IPS-18a (cell line): Measurements from ENCODE around the gene GDF10.

ENCODE experiments used
- H3K27ac ChIP-seq: one replicate; pipeline ENCODE4 v1.5.1; 2013; ENCODE audit warnings: low read length
- H3K27me3 ChIP-seq: one replicate; pipeline ENCODE4 v1.6.1; 2013; ENCODE audit warnings: mild to moderate bottlenecking, low read length; ENCODE audit not compliant: control insufficient read depth, insufficient read depth
- H3K36me3 ChIP-seq: one replicate; pipeline ENCODE4 v1.6.1; 2013; ENCODE audit warnings: low read depth, low read length; ENCODE audit not compliant: control insufficient read depth
- H3K4me1 ChIP-seq: one replicate; pipeline ENCODE4 v1.6.1; 2013; ENCODE audit warnings: low read depth, low read length; ENCODE audit not compliant: control insufficient read depth
- H3K4me3 ChIP-seq: one replicate; pipeline ENCODE4 v1.5.1; 2013; ENCODE audit warnings: low read length
- H3K9ac ChIP-seq: one replicate; pipeline ENCODE4 v1.6.1; 2013; ENCODE audit warnings: mild to moderate bottlenecking, low read length, moderate library complexity
- H3K9me3 ChIP-seq: one replicate; pipeline ENCODE4 v1.6.1; 2013; ENCODE audit warnings: low read depth, low read length; ENCODE audit not compliant: control insufficient read depth

The GDF10 gene

GRCh38 chr10:47310090-47310505 is 10.1 kb downstream of the GDF10 start:
- no peaks in the 10 kb centered on the region for H3K27me3 ChIP-seq
- no peaks in the 10 kb centered on the region for H3K36me3 ChIP-seq
- no peaks in the 10 kb centered on the region for H3K9me3 ChIP-seq
- H3K4me3 ChIP-seq: no peak overlapping the region
- H3K4me1 ChIP-seq: peaks cover 3% of the 10 kb centered on the region
- H3K9ac ChIP-seq: no peak overlapping the region
- no peak overlapping the region for H3K27ac ChIP-seq

DNA sequence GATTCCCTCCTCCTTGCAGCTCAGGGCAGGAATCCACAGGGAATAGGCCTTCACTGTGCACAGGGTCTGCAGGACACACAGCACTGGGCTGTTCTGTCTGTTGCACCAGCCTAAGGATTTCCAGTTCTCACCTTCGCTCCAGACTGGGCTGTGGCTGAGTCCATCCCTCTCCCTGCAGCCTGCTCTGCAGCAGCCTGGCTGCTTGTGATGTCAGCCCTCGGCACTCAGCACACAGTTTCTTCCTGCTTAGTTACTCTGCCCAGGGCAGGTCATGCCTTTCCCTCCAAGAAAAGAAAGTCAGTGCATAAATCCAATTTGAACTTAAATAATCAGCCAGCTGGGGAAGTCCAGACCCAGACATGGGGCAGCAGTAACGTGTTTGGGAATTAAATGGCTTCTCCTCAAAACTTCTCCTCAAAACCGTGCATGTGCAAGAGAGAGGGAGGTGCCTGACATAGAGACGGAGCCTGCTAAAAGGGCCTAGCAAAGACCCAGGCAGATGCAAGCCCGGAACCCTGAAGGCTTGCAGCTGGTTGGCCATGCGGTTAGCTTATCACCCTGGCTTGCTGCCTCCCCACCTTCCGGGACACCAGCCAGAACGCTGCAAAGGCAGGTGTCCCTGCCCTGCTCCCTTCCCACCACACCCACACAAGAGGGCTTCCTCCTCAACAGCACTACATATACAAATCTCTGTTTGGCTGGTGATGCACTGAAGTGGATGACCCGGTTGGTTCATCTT is 11.4 kb downstream of the GDF10 start:
- Histone ChIP-seq H3K9ac (no peak overlapping the region), H3K36me3 (no peaks in the 10 kb centered on the region), H3K27ac (no peak overlapping the region), H3K4me1 (peaks cover 3% of the 10 kb centered on the region), H3K9me3 (no peaks in the 10 kb centered on the region), H3K27me3 (no peaks in the 10 kb centered on the region), H3K4me3 (no peak overlapping the region)

DNA sequence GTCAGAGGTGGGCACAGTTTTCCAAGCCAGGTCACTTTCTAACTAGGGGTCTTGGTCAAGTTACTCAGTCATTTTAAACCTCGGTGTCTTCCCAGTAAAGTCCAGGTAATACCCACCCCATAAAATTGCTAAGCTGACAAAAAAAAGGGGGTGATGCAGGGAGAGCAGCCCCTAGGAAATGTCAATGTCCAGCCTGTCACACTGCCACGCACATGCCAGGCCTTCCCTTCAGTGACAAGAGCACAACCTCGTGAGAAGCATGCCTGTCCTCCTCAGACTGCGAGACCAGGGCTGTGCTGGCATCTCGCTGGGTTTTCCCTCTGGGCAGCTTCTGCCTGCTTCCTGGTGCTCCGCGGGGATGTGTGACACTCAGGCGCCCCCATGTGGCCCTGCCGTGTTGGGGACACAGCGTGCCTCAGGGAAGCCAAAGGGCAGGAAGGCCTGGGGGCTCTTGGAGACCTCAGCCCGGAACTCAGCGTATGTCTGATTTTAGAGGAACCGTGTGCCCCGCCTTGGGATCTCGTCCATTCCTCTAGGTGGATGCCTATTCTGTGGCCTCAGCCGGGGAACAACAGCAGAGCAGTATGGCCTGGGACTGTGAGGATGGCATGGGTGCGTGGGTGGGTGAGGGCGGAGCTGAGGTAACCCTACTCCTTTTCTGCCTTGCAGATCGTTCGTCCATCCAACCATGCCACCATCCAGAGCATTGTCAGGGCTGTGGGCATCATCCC is 12.1 kb downstream of the GDF10 start:
- Histone ChIP-seq H3K27me3 (no peaks in the 10 kb centered on the region), H3K36me3 (no peaks in the 10 kb centered on the region), H3K27ac (no peak overlapping the region), H3K9ac (no peak overlapping the region), H3K4me3 (no peak overlapping the region), H3K4me1 (peaks cover 3% of the 10 kb centered on the region), H3K9me3 (no peaks in the 10 kb centered on the region)

DNA sequence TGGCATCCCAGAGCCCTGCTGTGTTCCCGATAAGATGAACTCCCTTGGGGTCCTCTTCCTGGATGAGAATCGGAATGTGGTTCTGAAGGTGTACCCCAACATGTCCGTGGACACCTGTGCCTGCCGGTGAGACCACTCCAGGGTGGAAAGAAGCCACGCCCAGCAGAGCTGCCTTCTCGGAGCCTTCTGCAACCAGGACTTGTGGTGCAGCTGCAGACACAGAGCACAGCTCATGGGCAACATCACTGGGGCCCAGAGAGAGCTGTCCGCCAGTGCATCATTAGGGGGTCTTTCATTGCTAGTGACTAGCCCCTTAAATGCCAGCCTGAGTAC is 12.6 kb downstream of the GDF10 start:
- Histone ChIP-seq H3K4me3 (no peak overlapping the region), H3K27ac (no peak overlapping the region), H3K9me3 (no peaks in the 10 kb centered on the region), H3K9ac (no peak overlapping the region), H3K4me1 (peaks cover 3% of the 10 kb centered on the region), H3K36me3 (no peaks in the 10 kb centered on the region), H3K27me3 (no peaks in the 10 kb centered on the region)

DNA sequence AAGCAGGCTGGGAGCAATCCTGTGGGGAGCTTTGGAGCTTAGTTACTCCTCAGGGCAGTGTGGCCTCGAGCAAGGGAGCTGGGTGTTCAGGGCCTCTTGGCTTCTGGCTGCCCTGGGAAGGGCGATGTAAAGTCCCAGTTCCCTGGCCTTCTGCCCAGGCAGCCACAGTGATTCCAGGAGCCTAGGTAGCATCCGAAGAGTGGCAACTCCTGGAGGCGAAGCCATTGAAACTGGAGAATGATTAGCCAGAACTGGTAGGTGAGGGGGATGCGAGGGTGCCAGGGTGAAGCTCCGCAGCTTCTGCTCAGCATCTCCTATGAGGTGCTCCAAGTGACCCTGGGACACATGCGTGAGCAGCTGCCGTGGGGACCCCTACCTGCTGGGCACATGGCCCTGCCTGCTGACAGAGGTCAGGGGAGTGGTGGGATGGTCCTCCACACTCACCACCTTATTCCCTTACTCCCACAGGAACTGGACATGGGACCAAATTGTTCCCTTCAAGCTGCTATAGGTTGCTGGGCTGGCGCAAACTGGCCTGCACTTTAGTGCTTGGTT is 14.5 kb downstream of the GDF10 start:
- Histone ChIP-seq H3K9me3 (no peaks in the 10 kb centered on the region), H3K27ac (no peak overlapping the region), H3K4me3 (no peak overlapping the region), H3K4me1 (no peaks in the 10 kb centered on the region), H3K36me3 (no peaks in the 10 kb centered on the region), H3K9ac (no peak overlapping the region), H3K27me3 (no peaks in the 10 kb centered on the region)

- Histone ChIP-seq H3K36me3 (no peaks in the 10 kb centered on the region), H3K4me1 (no peaks in the 10 kb centered on the region), H3K27me3 (no peaks in the 10 kb centered on the region), H3K9ac (no peak overlapping the region), H3K27ac (no peak overlapping the region), H3K9me3 (no peaks in the 10 kb centered on the region), H3K4me3 (no peak overlapping the region)
These were observed 15.4 kb downstream of the GDF10 start for GRCh38 chr10:47315421-47315820.

- Histone ChIP-seq H3K4me1 (no peaks in the 10 kb centered on the region), H3K36me3 (no peaks in the 10 kb centered on the region), H3K9me3 (no peaks in the 10 kb centered on the region), H3K27ac (no peak overlapping the region), H3K9ac (no peak overlapping the region), H3K4me3 (no peak overlapping the region), H3K27me3 (no peaks in the 10 kb centered on the region)
These were observed 16.1 kb downstream of the GDF10 start for GRCh38 chr10:47316131-47316530.

DNA sequence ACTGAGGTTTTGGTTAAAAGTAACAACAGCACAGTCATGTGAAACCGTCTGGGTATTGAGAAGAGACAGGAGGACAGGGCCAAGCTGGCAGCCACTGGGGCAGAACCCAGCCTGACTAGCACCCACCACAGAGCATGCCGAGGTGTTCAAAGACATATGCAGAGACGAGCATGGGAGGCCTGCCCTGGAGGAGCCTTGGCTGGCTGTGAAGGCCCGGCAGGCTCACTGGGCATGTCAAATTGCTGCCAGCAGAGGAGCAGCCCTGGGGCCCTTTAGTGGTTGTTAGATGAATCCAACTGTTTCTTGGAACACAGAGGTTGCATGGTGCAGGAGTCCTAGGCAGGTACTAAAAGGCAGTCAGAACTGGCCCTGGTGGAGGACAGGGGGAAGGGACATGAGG is 17.3 kb downstream of the GDF10 start:
- Histone ChIP-seq H3K9me3 (no peaks in the 10 kb centered on the region), H3K4me3 (no peak overlapping the region), H3K36me3 (no peaks in the 10 kb centered on the region), H3K27me3 (no peaks in the 10 kb centered on the region), H3K27ac (no peak overlapping the region), H3K4me1 (no peaks in the 10 kb centered on the region), H3K9ac (no peak overlapping the region)

GRCh38 chr10:47318706-47319105 is 18.7 kb downstream of the GDF10 start:
- no peaks in the 10 kb centered on the region for H3K36me3 ChIP-seq
- no peak overlapping the region for H3K4me3 ChIP-seq
- no peak overlapping the region for H3K27ac ChIP-seq
- no peak overlapping the region for H3K9ac ChIP-seq
- no peaks in the 10 kb centered on the region for H3K4me1 ChIP-seq
- H3K27me3 ChIP-seq: no peaks in the 10 kb centered on the region
- no peaks in the 10 kb centered on the region for H3K9me3 ChIP-seq

DNA sequence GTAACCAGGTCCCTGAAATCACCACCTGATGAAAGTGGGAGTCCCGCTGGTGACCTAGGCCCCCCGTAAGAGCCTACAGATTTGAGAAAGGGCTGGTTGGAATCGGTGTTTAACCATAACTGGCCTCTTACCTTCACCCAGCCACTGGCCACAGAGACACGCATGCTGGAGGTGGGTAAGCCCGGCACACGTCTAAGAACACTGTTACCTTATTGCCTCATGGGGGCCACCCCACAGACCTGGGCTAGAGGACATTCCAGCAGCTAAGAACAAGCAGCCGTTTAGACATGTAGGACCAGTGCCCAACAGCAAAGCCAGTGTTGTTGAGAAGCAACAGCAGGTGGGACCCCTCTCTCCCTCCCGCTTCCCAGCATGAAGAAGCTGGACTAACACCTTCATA is 19.8 kb downstream of the GDF10 start:
- Histone ChIP-seq H3K4me1 (no peaks in the 10 kb centered on the region), H3K36me3 (no peaks in the 10 kb centered on the region), H3K4me3 (no peak overlapping the region), H3K27me3 (no peaks in the 10 kb centered on the region), H3K9ac (no peak overlapping the region), H3K27ac (no peak overlapping the region), H3K9me3 (no peaks in the 10 kb centered on the region)

DNA sequence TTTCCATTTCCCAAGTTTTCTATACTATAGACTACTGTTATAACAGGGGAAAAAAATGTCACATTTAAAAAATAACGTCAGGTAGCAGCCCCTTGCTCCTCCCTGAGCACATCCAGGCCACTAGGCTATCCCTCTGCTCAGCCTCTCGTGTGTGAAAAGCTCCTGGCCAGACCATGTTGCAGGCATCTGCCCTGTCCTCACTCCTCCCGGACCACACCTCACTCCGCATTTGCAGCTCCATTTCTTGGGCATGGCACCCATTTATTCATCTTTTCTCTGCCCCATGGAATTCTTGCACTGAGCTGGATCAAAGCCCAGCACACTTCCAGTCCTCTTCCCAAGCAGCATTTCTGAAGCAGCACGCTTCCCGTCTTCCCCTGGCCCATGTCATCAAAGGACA is 20.8 kb downstream of the GDF10 start:
- Histone ChIP-seq H3K9me3 (no peaks in the 10 kb centered on the region), H3K36me3 (no peaks in the 10 kb centered on the region), H3K27ac (no peak overlapping the region), H3K27me3 (no peaks in the 10 kb centered on the region), H3K9ac (no peak overlapping the region), H3K4me1 (no peaks in the 10 kb centered on the region), H3K4me3 (no peak overlapping the region)
